ENCODE data around the gene PPAN.
A peak's percentile ranks its signal among the peaks of the same experiment; 100 is the strongest.

PPAN gene

GRCh38 chr19:10110972-10111317 lies 4.8 kb downstream of the PPAN start:
- Mint-ChIP-seq H3K27ac (ENCODE audit: low read depth) (peak overlapping the region; percentile 99), H3K27me3 (no peaks in the 10 kb centered on the region), H3K9me3 (no peaks in the 10 kb centered on the region), H3K4me1 (peaks cover 57% of the 10 kb centered on the region), H3K36me3 (ENCODE audit: insufficient read depth) (peaks cover 85% of the 10 kb centered on the region), H3K4me3 (peak overlapping the region; percentile 85)
- DNase-seq (ENCODE audit: low spot score in 2 of 2) (no peak), ATAC-seq (replicated peaks; ENCODE audit: extremely low read depth, poor library complexity, severe bottlenecking) (no peak)

- Mint-ChIP-seq H3K36me3 (ENCODE audit: insufficient read depth) (peaks cover 86% of the 10 kb centered on the region), H3K9me3 (no peaks in the 10 kb centered on the region), H3K27ac (ENCODE audit: low read depth) (peak within 1 kb of the TSS; percentile 99), H3K27me3 (no peaks in the 10 kb centered on the region), H3K4me3 (peak within 1 kb of the TSS; percentile 85), H3K4me1 (peaks cover 59% of the 10 kb centered on the region)
- ATAC-seq (replicated peaks; ENCODE audit: extremely low read depth, poor library complexity, severe bottlenecking), result no peak
- no peak for DNase-seq (ENCODE audit: low spot score in 2 of 2)
Observed at GRCh38 chr19:10111405-10111811, 5.2 kb downstream of the PPAN start, which contains the start of gene P2RY11. TSS of gene P2RY11 (plus strand) at chr19:10111693. CDS start at chr19:10111722, 29 bp downstream.

GRCh38 chr19:10112037-10112761 lies 6.0 kb downstream of the PPAN start:
- H3K36me3 Mint-ChIP-seq (ENCODE audit: insufficient read depth), result peaks cover 81% of the 10 kb centered on the region
- ATAC-seq (replicated peaks; ENCODE audit: extremely low read depth, poor library complexity, severe bottlenecking), result peak; percentile 57
- peak overlapping the region; percentile 99 for H3K27ac Mint-ChIP-seq (ENCODE audit: low read depth)
- DNase-seq (ENCODE audit: low spot score in 2 of 2), result peak; percentile 52 to 67
- peak overlapping the region; percentile 85 for H3K4me3 Mint-ChIP-seq
- peaks cover 56% of the 10 kb centered on the region for H3K4me1 Mint-ChIP-seq
- no peaks in the 10 kb centered on the region for H3K27me3 Mint-ChIP-seq
- no peaks in the 10 kb centered on the region for H3K9me3 Mint-ChIP-seq

GRCh38 chr19:10112895-10113591 lies 6.9 kb downstream of the PPAN start:
- no peaks in the 10 kb centered on the region for H3K9me3 Mint-ChIP-seq

GRCh38 chr19:10113592-10113963 lies 7.4 kb downstream of the PPAN start:
- Mint-ChIP-seq H3K36me3 (ENCODE audit: insufficient read depth) (peaks cover 80% of the 10 kb centered on the region), H3K4me3 (peak overlapping the region; percentile 85), H3K27ac (ENCODE audit: low read depth) (peak overlapping the region; percentile 99), H3K4me1 (peaks cover 51% of the 10 kb centered on the region), H3K9me3 (no peaks in the 10 kb centered on the region), H3K27me3 (no peaks in the 10 kb centered on the region)
- no peak for ATAC-seq (replicated peaks; ENCODE audit: extremely low read depth, poor library complexity, severe bottlenecking)
- no peak for DNase-seq (ENCODE audit: low spot score in 2 of 2)

More at GRCh38 chr19:10112895-10113591, 6.9 kb downstream of the PPAN start:
- H3K36me3 Mint-ChIP-seq (ENCODE audit: insufficient read depth), result peaks cover 79% of the 10 kb centered on the region
- no peaks in the 10 kb centered on the region for H3K27me3 Mint-ChIP-seq
- H3K27ac Mint-ChIP-seq (ENCODE audit: low read depth), result peak overlapping the region; percentile 99
- H3K4me1 Mint-ChIP-seq, result peaks cover 51% of the 10 kb centered on the region
- peak; percentile 73 for ATAC-seq (replicated peaks; ENCODE audit: extremely low read depth, poor library complexity, severe bottlenecking)
- DNase-seq (ENCODE audit: low spot score in 2 of 2), result peak; percentile 62 to 70
- peak overlapping the region; percentile 85 for H3K4me3 Mint-ChIP-seq

- Mint-ChIP-seq H3K27me3 (no peaks in the 10 kb centered on the region), H3K4me3 (peak overlapping the region; percentile 85), H3K9me3 (no peaks in the 10 kb centered on the region), H3K27ac (ENCODE audit: low read depth) (peak overlapping the region; percentile 99), H3K36me3 (ENCODE audit: insufficient read depth) (peaks cover 79% of the 10 kb centered on the region), H3K4me1 (peaks cover 56% of the 10 kb centered on the region)
- ATAC-seq (replicated peaks; ENCODE audit: extremely low read depth, poor library complexity, severe bottlenecking) (no peak), DNase-seq (ENCODE audit: low spot score in 2 of 2) (no peak)
Observed at GRCh38 chr19:10113964-10114650, 7.9 kb downstream of the PPAN start.

- no peaks in the 10 kb centered on the region for H3K9me3 Mint-ChIP-seq
- DNase-seq (ENCODE audit: low spot score in 2 of 2) (no peak), ATAC-seq (replicated peaks; ENCODE audit: extremely low read depth, poor library complexity, severe bottlenecking) (no peak)
- peaks cover 77% of the 10 kb centered on the region for H3K36me3 Mint-ChIP-seq (ENCODE audit: insufficient read depth)
- peak overlapping the region; percentile 61 for H3K4me3 Mint-ChIP-seq
- peaks cover 62% of the 10 kb centered on the region for H3K4me1 Mint-ChIP-seq
- peak overlapping the region; percentile 81 for H3K27ac Mint-ChIP-seq (ENCODE audit: low read depth)
- no peaks in the 10 kb centered on the region for H3K27me3 Mint-ChIP-seq
Observed at GRCh38 chr19:10114651-10115391, 8.7 kb downstream of the PPAN start.

GRCh38 chr19:10115392-10116084 lies 9.4 kb downstream of the PPAN start:
- DNase-seq (ENCODE audit: low spot score in 2 of 2) (no peak), ATAC-seq (replicated peaks; ENCODE audit: extremely low read depth, poor library complexity, severe bottlenecking) (no peak)
- Mint-ChIP-seq H3K27ac (ENCODE audit: low read depth) (peak overlapping the region; percentile 72), H3K36me3 (ENCODE audit: insufficient read depth) (peaks cover 72% of the 10 kb centered on the region), H3K27me3 (no peaks in the 10 kb centered on the region), H3K4me3 (peak overlapping the region; percentile 44), H3K4me1 (peaks cover 59% of the 10 kb centered on the region), H3K9me3 (no peaks in the 10 kb centered on the region)

- H3K36me3 Mint-ChIP-seq (ENCODE audit: insufficient read depth), result peaks cover 66% of the 10 kb centered on the region
- H3K9me3 Mint-ChIP-seq, result no peaks in the 10 kb centered on the region
- DNase-seq (ENCODE audit: low spot score in 2 of 2) (no peak), ATAC-seq (replicated peaks; ENCODE audit: extremely low read depth, poor library complexity, severe bottlenecking) (no peak)
- H3K27ac Mint-ChIP-seq (ENCODE audit: low read depth), result peak overlapping the region; percentile 72
- peaks cover 54% of the 10 kb centered on the region for H3K4me1 Mint-ChIP-seq
- H3K4me3 Mint-ChIP-seq, result peak overlapping the region; percentile 44
- H3K27me3 Mint-ChIP-seq, result no peaks in the 10 kb centered on the region
Observed at GRCh38 chr19:10116085-10116865, 10.1 kb downstream of the PPAN start.

- H3K27ac Mint-ChIP-seq (ENCODE audit: low read depth), result peak overlapping the region; percentile 72
- H3K36me3 Mint-ChIP-seq (ENCODE audit: insufficient read depth), result peaks cover 58% of the 10 kb centered on the region
- no peaks in the 10 kb centered on the region for H3K9me3 Mint-ChIP-seq
- ATAC-seq (replicated peaks; ENCODE audit: extremely low read depth, poor library complexity, severe bottlenecking) (no peak), DNase-seq (ENCODE audit: low spot score in 2 of 2) (no peak)
- peaks cover 48% of the 10 kb centered on the region for H3K4me1 Mint-ChIP-seq
- no peaks in the 10 kb centered on the region for H3K27me3 Mint-ChIP-seq
- H3K4me3 Mint-ChIP-seq, result no peak overlapping the region
Observed at GRCh38 chr19:10116866-10117616, 10.9 kb downstream of the PPAN start.

- DNase-seq (ENCODE audit: low spot score in 2 of 2), result no peak
- Mint-ChIP-seq H3K27ac (ENCODE audit: low read depth) (peak overlapping the region; percentile 94), H3K4me3 (peak overlapping the region; percentile 93), H3K36me3 (ENCODE audit: insufficient read depth) (peaks cover 42% of the 10 kb centered on the region), H3K9me3 (no peaks in the 10 kb centered on the region), H3K4me1 (peaks cover 30% of the 10 kb centered on the region), H3K27me3 (no peaks in the 10 kb centered on the region)
- ATAC-seq (replicated peaks; ENCODE audit: extremely low read depth, poor library complexity, severe bottlenecking), result no peak
Observed at GRCh38 chr19:10118960-10119359, 12.8 kb downstream of the PPAN start.

Measured in central memory CD8-positive, alpha-beta T cell (primary cell).